ENCODE data around the gene ANKFN1.

Gene ANKFN1

GRCh38 chr17:56502120-56502654 is 348.9 kb downstream of the ANKFN1 start:
- DNase-seq (ENCODE audit: low spot score), result no peak

- no peak for DNase-seq (ENCODE audit: low spot score)
Measured at GRCh38 chr17:56505154-56505756, 352.0 kb downstream of the ANKFN1 start.

GRCh38 chr17:56506349-56506748 is 353.1 kb downstream of the ANKFN1 start:
- no peak for DNase-seq (ENCODE audit: low spot score)

GRCh38 chr17:56510554-56511342 is 357.5 kb downstream of the ANKFN1 start:
- no peak for DNase-seq (ENCODE audit: low spot score)

GRCh38 chr17:56514264-56514663 is 361.0 kb downstream of the ANKFN1 start:
- no peak for DNase-seq (ENCODE audit: low spot score)

- no peak for DNase-seq (ENCODE audit: low spot score)
Measured at GRCh38 chr17:56514899-56515298, 361.6 kb downstream of the ANKFN1 start.

- no peak for DNase-seq (ENCODE audit: low spot score)
Measured at GRCh38 chr17:56521414-56522141, 368.3 kb downstream of the ANKFN1 start.

- no peak for DNase-seq (ENCODE audit: low spot score)
Measured at GRCh38 chr17:56523042-56523441, 369.8 kb downstream of the ANKFN1 start.

GRCh38 chr17:56528696-56529095 is 375.4 kb downstream of the ANKFN1 start:
- no peak for DNase-seq (ENCODE audit: low spot score)

GRCh38 chr17:56532926-56533325 is 379.7 kb downstream of the ANKFN1 start:
- no peak for DNase-seq (ENCODE audit: low spot score)

GRCh38 chr17:56536766-56537165 is 383.5 kb downstream of the ANKFN1 start:
- DNase-seq (ENCODE audit: low spot score), result no peak

- DNase-seq (ENCODE audit: low spot score), result no peak
Measured at GRCh38 chr17:56540836-56541235, 387.6 kb downstream of the ANKFN1 start.

GRCh38 chr17:56543280-56543679 is 390.0 kb downstream of the ANKFN1 start:
- no peak for DNase-seq (ENCODE audit: low spot score)

- no peak for DNase-seq (ENCODE audit: low spot score)
Measured at GRCh38 chr17:56545106-56545505, 391.8 kb downstream of the ANKFN1 start.

GRCh38 chr17:56545930-56546329 is 392.7 kb downstream of the ANKFN1 start:
- DNase-seq (ENCODE audit: low spot score), result no peak

GRCh38 chr17:56548661-56549060 is 395.4 kb downstream of the ANKFN1 start:
- DNase-seq (ENCODE audit: low spot score), result no peak

GRCh38 chr17:56549501-56549900 is 396.2 kb downstream of the ANKFN1 start:
- DNase-seq (ENCODE audit: low spot score), result no peak

- no peak for DNase-seq (ENCODE audit: low spot score)
Measured at GRCh38 chr17:56557682-56558081, 404.4 kb downstream of the ANKFN1 start.

GRCh38 chr17:56558088-56558487 is 404.8 kb downstream of the ANKFN1 start:
- no peak for DNase-seq (ENCODE audit: low spot score)
